GM23338 (cell line): ENCODE measurements around the gene ZNF326. TPM values are rescaled to one million over a fixed set of nuclear protein-coding genes. Genes with fewer than 3 reads are reported as not detected.

Experiments used
- ATAC-seq: fragments of 200-7000 bp; cut with Tn5 transposase; 3 replicates; pipeline ENCODE4 v1.9.1; 2020
- DNase-seq: peaks from one replicate; pipeline ENCODE4 v3.0.0-alpha.2; 2015; ENCODE audit warnings: low spot score
- H2AFZ ChIP-seq: fragments of 200-600 bp; sonication (generic); 2 replicates; pipeline ENCODE4 v1.8.0; 2016; ENCODE audit warnings: antibody characterized with exemption, mild to moderate bottlenecking, moderate library complexity
- H3F3A ChIP-seq: fragments of 200-600 bp; sonication (generic); replicated peaks from 2 replicates; pipeline ENCODE4 v1.8.0; 2017; ENCODE audit warnings: antibody characterized with exemption, mixed run types, low read depth
- H3K27ac ChIP-seq: fragments of 200-600 bp; sonication (generic); 2 replicates; pipeline ENCODE4 v1.6.1; 2016; ENCODE audit warnings: low read depth
- H3K27me3 ChIP-seq: fragments of 200-600 bp; sonication (generic); 2 replicates; pipeline ENCODE4 v1.8.0; 2016; ENCODE audit warnings: mild to moderate bottlenecking, mixed run types, moderate library complexity; ENCODE audit not compliant: insufficient read depth
- H3K36me3 ChIP-seq: fragments of 200-600 bp; sonication (generic); 2 replicates; pipeline ENCODE4 v1.8.0; 2016; ENCODE audit warnings: mild to moderate bottlenecking; ENCODE audit not compliant: insufficient read depth
- H3K4me1 ChIP-seq: fragments of 200-600 bp; sonication (generic); 2 replicates; pipeline ENCODE4 v1.8.0; 2016; ENCODE audit warnings: mild to moderate bottlenecking, moderate library complexity; ENCODE audit not compliant: insufficient read depth
- H3K4me2 ChIP-seq: fragments of 200-600 bp; sonication (generic); 2 replicates; pipeline ENCODE4 v1.7.1; 2017; ENCODE audit warnings: mixed run types
- H3K4me3 ChIP-seq: fragments of 200-600 bp; sonication (generic); 2 replicates; pipeline ENCODE4 v1.6.1; 2016; ENCODE audit warnings: mixed run types
- H3K79me2 ChIP-seq: fragments of 200-600 bp; sonication (generic); replicated peaks from 2 replicates; pipeline ENCODE4 v1.8.0; 2017; ENCODE audit warnings: mild to moderate bottlenecking; ENCODE audit not compliant: insufficient read depth
- H3K9me2 ChIP-seq: fragments of 200-600 bp; sonication (generic); 2 replicates; pipeline ENCODE4 v1.8.0; 2017; ENCODE audit not compliant: insufficient read depth
- H4K20me1 ChIP-seq: fragments of 200-600 bp; sonication (generic); replicated peaks from 2 replicates; pipeline ENCODE4 v1.8.0; 2017; ENCODE audit warnings: mild to moderate bottlenecking; ENCODE audit not compliant: insufficient read depth
- H3K27ac Mint-ChIP-seq: 2 replicates; pipeline ENCODE4 v1.8.0; 2020; ENCODE audit warnings: inconsistent platforms, mild to moderate bottlenecking, moderate library complexity, mixed read lengths
- H3K27me3 Mint-ChIP-seq: 3 replicates; pipeline ENCODE4 v1.8.0; 2022; ENCODE audit warnings: low read depth, mild to moderate bottlenecking, moderate library complexity, mixed read lengths, inconsistent platforms; ENCODE audit not compliant: insufficient read depth, poor library complexity
- H3K36me3 Mint-ChIP-seq: 3 replicates; pipeline ENCODE4 v1.8.0; 2021; ENCODE audit warnings: low read depth, mild to moderate bottlenecking, inconsistent platforms, moderate library complexity, mixed read lengths
- H3K4me1 Mint-ChIP-seq: 3 replicates; pipeline ENCODE4 v1.8.0; 2020; ENCODE audit warnings: mild to moderate bottlenecking, inconsistent platforms, mixed read lengths
- H3K4me3 Mint-ChIP-seq: 3 replicates; pipeline ENCODE4 v1.8.0; 2021; ENCODE audit warnings: moderate library complexity, mild to moderate bottlenecking, inconsistent platforms, mixed read lengths
- H3K9me3 Mint-ChIP-seq: 3 replicates; pipeline ENCODE4 v1.8.0; 2020; ENCODE audit warnings: moderate library complexity, mild to moderate bottlenecking, inconsistent platforms, mixed read lengths
- CREB1 ChIP-seq: fragments of 250-450 bp; sonication (Bioruptor Pico); IDR thresholded peaks from 2 replicates; pipeline ENCODE4 v1.5.0; 2020; ENCODE audit warnings: low read depth, mild to moderate bottlenecking, moderate library complexity
- ETS1 ChIP-seq: IDR thresholded peaks from 2 replicates; pipeline ENCODE4 v1.6.1; 2016; ENCODE audit warnings: antibody characterized with exemption
- EZH2 ChIP-seq: fragments of 200-600 bp; sonication (generic); IDR thresholded peaks from one replicate; pipeline ENCODE4 v1.8.0; 2017; ENCODE audit warnings: antibody characterized with exemption, mild to moderate bottlenecking, low read depth; ENCODE audit not compliant: unreplicated experiment
- EZH2phosphoT487 ChIP-seq: fragments of 200-600 bp; sonication (generic); IDR thresholded peaks from one replicate; pipeline ENCODE4 v1.8.1; 2018; ENCODE audit warnings: antibody characterized with exemption; ENCODE audit not compliant: unreplicated experiment
- POLR2AphosphoS5 ChIP-seq: IDR thresholded peaks from 2 replicates; pipeline ENCODE4 v1.6.1; 2016; ENCODE audit warnings: antibody characterized with exemption, low read depth
- REST ChIP-seq: IDR thresholded peaks from one replicate; pipeline ENCODE4 v1.6.1; 2018; ENCODE audit warnings: antibody characterized with exemption; ENCODE audit not compliant: unreplicated experiment
- STAT1 ChIP-seq: IDR thresholded peaks from one replicate; pipeline ENCODE4 v1.6.1; 2016; ENCODE audit warnings: antibody characterized with exemption; ENCODE audit not compliant: unreplicated experiment
- ZNF114 ChIP-seq: fragments of 250-450 bp; sonication (Bioruptor Pico); IDR thresholded peaks from 2 replicates; pipeline ENCODE4 v1.5.0; 2020; ENCODE audit warnings: mild to moderate bottlenecking, moderate library complexity
- ZNF331 ChIP-seq: fragments of 250-450 bp; sonication (Bioruptor Pico); IDR thresholded peaks from 2 replicates; pipeline ENCODE4 v1.5.0; 2020; ENCODE audit warnings: low read depth, mild to moderate bottlenecking, moderate library complexity
- ZNF462 ChIP-seq: fragments of 250-450 bp; sonication (Bioruptor Pico); IDR thresholded peaks from 2 replicates; pipeline ENCODE4 v1.5.0; 2020; ENCODE audit warnings: mild to moderate bottlenecking, moderate library complexity
- polyA plus RNA-seq: library from polyadenylated mRNA; unstranded; fragments of >200 nt; fragmentation: Nextera tagmentation; extraction: Ambion mirVana; gene quantifications from 2 replicates; pipeline ENCODE4 v1.2.1, GENCODE V29; 2016
- total RNA-seq: library from RNA; depleted of rRNA; stranded (reverse); fragments of >200 nt; shearing (Covaris generic); gene quantifications from 2 replicates; pipeline ENCODE4 v1.2.3, GENCODE V29; 2014

Gene ZNF326
- total and polyA plus RNA-seq, 2 experiments from 2014 or later, result 28.6 to 35.1 TPM

GRCh38 chr1:90067194-90067931 is 72.5 kb downstream of the ZNF326 start:
- H3K9me3 Mint-ChIP-seq, result peaks cover 17% of the 10 kb centered on the region
- no peaks in the 10 kb centered on the region for H3K36me3 ChIP-seq
- no peak overlapping the region for H2AFZ ChIP-seq
- TF ChIP-seq EZH2phosphoT487 (no peak), CREB1 (CRISPR knock-in tag) (no peak), EZH2 (no peak), POLR2AphosphoS5 (no peak), ETS1 (no peak), STAT1 (no peak), ZNF331 (CRISPR knock-in tag) (no peak)
- peaks cover 2% of the 10 kb centered on the region for H3K27me3 Mint-ChIP-seq
- no peaks in the 10 kb centered on the region for H4K20me1 ChIP-seq
- no peak for ATAC-seq
- DNase-seq, result no peak
- H3K27ac ChIP-seq, result no peak overlapping the region
- H3K36me3 Mint-ChIP-seq, result peaks cover 17% of the 10 kb centered on the region
- H3F3A ChIP-seq, result no peaks in the 10 kb centered on the region
- H3K27ac Mint-ChIP-seq, result no peak overlapping the region
- H3K4me3 Mint-ChIP-seq, result no peak overlapping the region
- peaks cover 12% of the 10 kb centered on the region for H3K4me1 Mint-ChIP-seq
- peaks cover 12% of the 10 kb centered on the region for H3K4me1 ChIP-seq
- H3K27me3 ChIP-seq, result no peaks in the 10 kb centered on the region
- H3K9me2 ChIP-seq, result no peaks in the 10 kb centered on the region; the same call in 1 of the 2 replicates
- no peak overlapping the region for H3K4me2 ChIP-seq
- no peak overlapping the region for H3K4me3 ChIP-seq
- no peaks in the 10 kb centered on the region for H3K79me2 ChIP-seq

GRCh38 chr1:90068611-90069280 is 73.8 kb downstream of the ZNF326 start:
- peaks cover 2% of the 10 kb centered on the region for H3K27me3 Mint-ChIP-seq
- peaks cover 12% of the 10 kb centered on the region for H3K4me1 ChIP-seq
- TF ChIP-seq ZNF331 (CRISPR knock-in tag), result no peak
- TF ChIP-seq REST, result no peak
- TF ChIP-seq ZNF462 (CRISPR knock-in tag), result no peak
- TF ChIP-seq ZNF114, result no peak

More at GRCh38 chr1:90068611-90069280, 73.8 kb downstream of the ZNF326 start:
- H3K9me2 ChIP-seq, result no peaks in the 10 kb centered on the region; the same call in 1 of the 2 replicates
- H3K4me3 ChIP-seq, result no peak overlapping the region
- ATAC-seq (no peak), DNase-seq (no peak)
- no peaks in the 10 kb centered on the region for H3F3A ChIP-seq
- no peaks in the 10 kb centered on the region for H4K20me1 ChIP-seq
- no peak overlapping the region for H3K27ac ChIP-seq
- H3K27me3 ChIP-seq, result no peaks in the 10 kb centered on the region
- H3K36me3 ChIP-seq, result no peaks in the 10 kb centered on the region
- no peak overlapping the region for H3K4me2 ChIP-seq
- H2AFZ ChIP-seq, result no peak overlapping the region
- H3K27ac Mint-ChIP-seq, result no peak overlapping the region
- H3K4me1 Mint-ChIP-seq, result peaks cover 10% of the 10 kb centered on the region
- H3K36me3 Mint-ChIP-seq, result peaks cover 7% of the 10 kb centered on the region; the same call in 2 of the 3 replicates
- peaks cover 7% of the 10 kb centered on the region for H3K9me3 Mint-ChIP-seq
- no peak overlapping the region for H3K4me3 Mint-ChIP-seq
- H3K79me2 ChIP-seq, result no peaks in the 10 kb centered on the region
